Esophagus squamous epithelium (tissue), 4 donors: ENCODE data around the gene CSF3R.
"Not testable (repeated sequence)": the region's sequence is repeated elsewhere in the genome, so short reads cannot be mapped to it uniquely, and the experiment has no call there.

ENCODE experiments used
- POLR2A ChIP-seq, 4 donors: fragments of 450-650 bp; IDR thresholded peaks; one replicate each; pipeline ENCODE4 v1.6.1; 2017; ENCODE audit warnings: antibody characterized with exemption in 4 of 4, mild to moderate bottlenecking in 4 of 4, moderate library complexity in 3 of 4
- TF ChIP-seq, protein P1 (sequence below), 6 experiments: fragments of 450-650 bp in 4 of 6; fragments of 200-600 bp in 2 of 6; sonication (generic) in 2 of 6; IDR thresholded peaks; one replicate each; pipeline ENCODE4 v1.5.1; 2016 to 2019; ENCODE audit warnings: antibody characterized with exemption in 6 of 6, mild to moderate bottlenecking in 4 of 6, moderate library complexity in 4 of 6

DNA sequence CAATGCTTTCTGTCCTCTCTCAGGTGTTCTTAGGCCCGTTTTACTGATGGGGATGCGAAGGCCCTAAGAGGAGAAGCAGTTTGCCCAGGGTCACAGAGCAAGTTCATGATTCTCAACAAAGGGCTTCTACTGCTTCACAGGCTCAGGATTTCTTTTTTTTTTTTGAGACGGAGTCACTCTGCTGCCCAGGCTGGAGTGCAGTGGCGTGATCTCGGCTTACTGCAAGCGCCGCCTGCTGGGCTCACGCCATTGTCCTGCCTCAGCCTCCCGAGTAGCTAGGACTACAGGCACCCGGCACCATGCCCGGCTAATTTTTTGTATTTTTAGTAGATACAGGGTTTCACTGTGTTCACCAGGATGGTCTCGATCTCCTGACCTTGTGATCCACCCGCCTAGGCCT lies 5.1 kb downstream of the CSF3R start:
- TF ChIP-seq, protein P1, sequence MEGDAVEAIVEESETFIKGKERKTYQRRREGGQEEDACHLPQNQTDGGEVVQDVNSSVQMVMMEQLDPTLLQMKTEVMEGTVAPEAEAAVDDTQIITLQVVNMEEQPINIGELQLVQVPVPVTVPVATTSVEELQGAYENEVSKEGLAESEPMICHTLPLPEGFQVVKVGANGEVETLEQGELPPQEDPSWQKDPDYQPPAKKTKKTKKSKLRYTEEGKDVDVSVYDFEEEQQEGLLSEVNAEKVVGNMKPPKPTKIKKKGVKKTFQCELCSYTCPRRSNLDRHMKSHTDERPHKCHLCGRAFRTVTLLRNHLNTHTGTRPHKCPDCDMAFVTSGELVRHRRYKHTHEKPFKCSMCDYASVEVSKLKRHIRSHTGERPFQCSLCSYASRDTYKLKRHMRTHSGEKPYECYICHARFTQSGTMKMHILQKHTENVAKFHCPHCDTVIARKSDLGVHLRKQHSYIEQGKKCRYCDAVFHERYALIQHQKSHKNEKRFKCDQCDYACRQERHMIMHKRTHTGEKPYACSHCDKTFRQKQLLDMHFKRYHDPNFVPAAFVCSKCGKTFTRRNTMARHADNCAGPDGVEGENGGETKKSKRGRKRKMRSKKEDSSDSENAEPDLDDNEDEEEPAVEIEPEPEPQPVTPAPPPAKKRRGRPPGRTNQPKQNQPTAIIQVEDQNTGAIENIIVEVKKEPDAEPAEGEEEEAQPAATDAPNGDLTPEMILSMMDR (IDR thresholded peaks at IDR 0.05): not testable (repeated sequence)
- TF ChIP-seq POLR2A (IDR thresholded peaks at IDR 0.05): not testable (repeated sequence)
